ENCODE results near the gene SIRT4. TPM values are rescaled to one million over a fixed set of nuclear protein-coding genes. Genes with fewer than 3 reads are reported as not detected.

SIRT4 gene
- total RNA-seq, 1 donor from 2014 or later: 3.3 TPM

GRCh38 chr12:120278137-120279069 lies 23.7 kb upstream of the SIRT4 start:
- no peak for DNase-seq

GRCh38 chr12:120283318-120283717 lies 18.8 kb upstream of the SIRT4 start:
- no peak for DNase-seq

GRCh38 chr12:120284381-120284780 lies 17.7 kb upstream of the SIRT4 start:
- DNase-seq: no peak

- DNase-seq: peak; percentile 18
Observed at GRCh38 chr12:120286768-120287490, 15.2 kb upstream of the SIRT4 start.

- no peak for DNase-seq
Observed at GRCh38 chr12:120287491-120287890, 14.6 kb upstream of the SIRT4 start.

- DNase-seq: no peak
Observed at GRCh38 chr12:120290609-120291305, 11.4 kb upstream of the SIRT4 start.

- no peak for DNase-seq
Observed at GRCh38 chr12:120292411-120292660, 9.8 kb upstream of the SIRT4 start.

- DNase-seq: peak; percentile 94
Observed at GRCh38 chr12:120292661-120293531, 9.2 kb upstream of the SIRT4 start, which contains the start of gene RNU4-1. Gene RNU4-1, minus strand, starts transcription at chr12:120293237.

- DNase-seq: no peak
Observed at GRCh38 chr12:120314220-120314619, 12.1 kb downstream of the SIRT4 start.

GRCh38 chr12:120316798-120317223 lies 14.7 kb downstream of the SIRT4 start:
- DNase-seq: no peak

- DNase-seq: peak; percentile 98
Observed at GRCh38 chr12:120317224-120318105, 15.3 kb downstream of the SIRT4 start.

GRCh38 chr12:120321382-120322202 lies 19.5 kb downstream of the SIRT4 start:
- DNase-seq: no peak

GRCh38 chr12:120323772-120324171 lies 21.7 kb downstream of the SIRT4 start:
- no peak for DNase-seq

- DNase-seq: no peak
Observed at GRCh38 chr12:120324841-120325417, 22.8 kb downstream of the SIRT4 start.

GRCh38 chr12:120327593-120327992 lies 25.5 kb downstream of the SIRT4 start, which contains the start of gene PLA2G1B:
Gene PLA2G1B, minus strand, starts transcription at chr12:120327779. Its CDS starts 26 bp downstream, at chr12:120327753.
- DNase-seq: no peak

GRCh38 chr12:120328228-120328627 lies 26.1 kb downstream of the SIRT4 start:
- DNase-seq: no peak

GRCh38 chr12:120331390-120331789 lies 29.3 kb downstream of the SIRT4 start:
- DNase-seq: no peak

- DNase-seq: no peak
Observed at GRCh38 chr12:120332041-120332440, 29.9 kb downstream of the SIRT4 start.

- DNase-seq: no peak
Observed at GRCh38 chr12:120332523-120332922, 30.4 kb downstream of the SIRT4 start.
